Measurements from ENCODE around the gene HTT. TPM values are rescaled to one million over a fixed set of nuclear protein-coding genes. Genes with fewer than 3 reads are reported as not detected.

Gene HTT
- total RNA-seq, 2 experiments from 2014 or later = 64.8 to 65.8 TPM

GRCh38 chr4:3235030-3235345 is 160.5 kb downstream of the HTT start:
- no peak overlapping the region for H3K27ac Mint-ChIP-seq
- H3K9me3 Mint-ChIP-seq = no peaks in the 10 kb centered on the region
- H3K4me1 Mint-ChIP-seq = no peaks in the 10 kb centered on the region
- H3K36me3 Mint-ChIP-seq = peaks cover 5% of the 10 kb centered on the region
- DNase-seq (no peak), ATAC-seq (ENCODE audit: low read depth) (no peak)
- no peak overlapping the region for H3K4me3 Mint-ChIP-seq
- POLR2A ChIA-PET = no interaction called here
- H3K27me3 Mint-ChIP-seq = no peaks in the 10 kb centered on the region

GRCh38 chr4:3235581-3235980 is 161.1 kb downstream of the HTT start:
- no peak overlapping the region for H3K4me3 Mint-ChIP-seq
- POLR2A ChIA-PET = no interaction called here
- H3K27me3 Mint-ChIP-seq = no peaks in the 10 kb centered on the region
- DNase-seq = no peak
- H3K4me1 Mint-ChIP-seq = no peaks in the 10 kb centered on the region
- no peak overlapping the region for H3K27ac Mint-ChIP-seq
- no peaks in the 10 kb centered on the region for H3K9me3 Mint-ChIP-seq
- H3K36me3 Mint-ChIP-seq = peaks cover 3% of the 10 kb centered on the region
- no peak for ATAC-seq (ENCODE audit: low read depth)

- POLR2A ChIA-PET = no interaction called here
- H3K27me3 Mint-ChIP-seq = no peaks in the 10 kb centered on the region
- DNase-seq (no peak), ATAC-seq (ENCODE audit: low read depth) (no peak)
- no peaks in the 10 kb centered on the region for H3K9me3 Mint-ChIP-seq
- peaks cover 4% of the 10 kb centered on the region for H3K36me3 Mint-ChIP-seq
- no peak overlapping the region for H3K4me3 Mint-ChIP-seq
- no peak overlapping the region for H3K27ac Mint-ChIP-seq
- no peaks in the 10 kb centered on the region for H3K4me1 Mint-ChIP-seq
Observed at GRCh38 chr4:3236326-3236878, 161.9 kb downstream of the HTT start.

GRCh38 chr4:3237266-3237665 is 162.8 kb downstream of the HTT start:
- ATAC-seq (ENCODE audit: low read depth) = no peak
- no peaks in the 10 kb centered on the region for H3K9me3 Mint-ChIP-seq
- H3K27me3 Mint-ChIP-seq = no peaks in the 10 kb centered on the region
- H3K4me3 Mint-ChIP-seq = no peak overlapping the region
- H3K36me3 Mint-ChIP-seq = peaks cover 4% of the 10 kb centered on the region
- POLR2A ChIA-PET = no interaction called here
- no peak overlapping the region for H3K27ac Mint-ChIP-seq
- H3K4me1 Mint-ChIP-seq = peaks cover 2% of the 10 kb centered on the region
- DNase-seq = no peak

- H3K27ac Mint-ChIP-seq = no peak overlapping the region
- H3K9me3 Mint-ChIP-seq = no peaks in the 10 kb centered on the region
- POLR2A ChIA-PET = no interaction called here
- no peak overlapping the region for H3K4me3 Mint-ChIP-seq
- DNase-seq (no peak), ATAC-seq (ENCODE audit: low read depth) (no peak)
- peaks cover 4% of the 10 kb centered on the region for H3K36me3 Mint-ChIP-seq
- H3K27me3 Mint-ChIP-seq = no peaks in the 10 kb centered on the region
- H3K4me1 Mint-ChIP-seq = peaks cover 6% of the 10 kb centered on the region
Observed at GRCh38 chr4:3237712-3238560, 163.5 kb downstream of the HTT start.

GRCh38 chr4:3238721-3239120 is 164.2 kb downstream of the HTT start:
- POLR2A ChIA-PET = no interaction called here
- peaks cover 4% of the 10 kb centered on the region for H3K36me3 Mint-ChIP-seq
- no peak overlapping the region for H3K27ac Mint-ChIP-seq
- H3K4me3 Mint-ChIP-seq = no peak overlapping the region
- H3K9me3 Mint-ChIP-seq = no peaks in the 10 kb centered on the region
- no peaks in the 10 kb centered on the region for H3K27me3 Mint-ChIP-seq
- no peak for DNase-seq
- peaks cover 14% of the 10 kb centered on the region for H3K4me1 Mint-ChIP-seq
- ATAC-seq (ENCODE audit: low read depth) = no peak

GRCh38 chr4:3239303-3239702 is 164.8 kb downstream of the HTT start:
- Mint-ChIP-seq H3K27ac (no peak overlapping the region), H3K27me3 (no peaks in the 10 kb centered on the region), H3K4me3 (no peak overlapping the region), H3K36me3 (peaks cover 4% of the 10 kb centered on the region), H3K9me3 (no peaks in the 10 kb centered on the region), H3K4me1 (peaks cover 14% of the 10 kb centered on the region)
- POLR2A ChIA-PET = no interaction called here
- ATAC-seq (ENCODE audit: low read depth) = no peak
- no peak for DNase-seq

GRCh38 chr4:3239998-3240920 is 165.8 kb downstream of the HTT start:
- no peak overlapping the region for H3K4me3 Mint-ChIP-seq
- H3K4me1 Mint-ChIP-seq = peaks cover 14% of the 10 kb centered on the region
- H3K27ac Mint-ChIP-seq = no peak overlapping the region
- POLR2A ChIA-PET = no interaction called here
- H3K27me3 Mint-ChIP-seq = no peaks in the 10 kb centered on the region
- ATAC-seq (ENCODE audit: low read depth) = no peak
- peaks cover 2% of the 10 kb centered on the region for H3K36me3 Mint-ChIP-seq
- DNase-seq = no peak
- H3K9me3 Mint-ChIP-seq = no peaks in the 10 kb centered on the region

- H3K27ac Mint-ChIP-seq = no peak overlapping the region
- peaks cover 14% of the 10 kb centered on the region for H3K4me1 Mint-ChIP-seq
- H3K36me3 Mint-ChIP-seq = peaks cover 2% of the 10 kb centered on the region
- no peak overlapping the region for H3K4me3 Mint-ChIP-seq
- ATAC-seq (ENCODE audit: low read depth) (no peak), DNase-seq (no peak)
- POLR2A ChIA-PET = no interaction called here
- no peaks in the 10 kb centered on the region for H3K9me3 Mint-ChIP-seq
- no peaks in the 10 kb centered on the region for H3K27me3 Mint-ChIP-seq
Observed at GRCh38 chr4:3240936-3241522, 166.5 kb downstream of the HTT start.

- H3K27me3 Mint-ChIP-seq = no peaks in the 10 kb centered on the region
- POLR2A ChIA-PET = no interaction called here
- no peak overlapping the region for H3K4me3 Mint-ChIP-seq
- ATAC-seq (ENCODE audit: low read depth) (no peak), DNase-seq (no peak)
- H3K36me3 Mint-ChIP-seq = peaks cover 2% of the 10 kb centered on the region
- H3K9me3 Mint-ChIP-seq = no peaks in the 10 kb centered on the region
- H3K4me1 Mint-ChIP-seq = peaks cover 14% of the 10 kb centered on the region
- no peak overlapping the region for H3K27ac Mint-ChIP-seq
Observed at GRCh38 chr4:3241898-3242524, 167.5 kb downstream of the HTT start.

GRCh38 chr4:3243136-3243780 is 168.8 kb downstream of the HTT start:
- H3K4me3 Mint-ChIP-seq = no peak overlapping the region
- peak; percentile 45 for ATAC-seq (ENCODE audit: low read depth)
- H3K9me3 Mint-ChIP-seq = no peaks in the 10 kb centered on the region
- POLR2A ChIA-PET = no interaction called here
- peak overlapping the region; percentile 59 for H3K27ac Mint-ChIP-seq
- H3K36me3 Mint-ChIP-seq = peaks cover 2% of the 10 kb centered on the region
- DNase-seq = no peak
- H3K4me1 Mint-ChIP-seq = peaks cover 14% of the 10 kb centered on the region
- no peaks in the 10 kb centered on the region for H3K27me3 Mint-ChIP-seq

GRCh38 chr4:3244002-3244401 is 169.5 kb downstream of the HTT start:
- POLR2A ChIA-PET = no interaction called here
- Mint-ChIP-seq H3K9me3 (no peaks in the 10 kb centered on the region), H3K27ac (no peak overlapping the region)

GRCh38 chr4:3244747-3245146 is 170.3 kb downstream of the HTT start:
- H3K36me3 Mint-ChIP-seq = peaks cover 2% of the 10 kb centered on the region
- no peak overlapping the region for H3K27ac Mint-ChIP-seq
- H3K27me3 Mint-ChIP-seq = no peaks in the 10 kb centered on the region
- DNase-seq (no peak), ATAC-seq (ENCODE audit: low read depth) (no peak)
- H3K4me1 Mint-ChIP-seq = peaks cover 14% of the 10 kb centered on the region
- H3K4me3 Mint-ChIP-seq = no peak overlapping the region
- no peaks in the 10 kb centered on the region for H3K9me3 Mint-ChIP-seq
- POLR2A ChIA-PET = no interaction called here

More at GRCh38 chr4:3244002-3244401, 169.5 kb downstream of the HTT start:
- ATAC-seq (ENCODE audit: low read depth) (no peak), DNase-seq (no peak)
- H3K36me3 Mint-ChIP-seq = peaks cover 2% of the 10 kb centered on the region
- H3K4me3 Mint-ChIP-seq = no peak overlapping the region
- H3K4me1 Mint-ChIP-seq = peaks cover 14% of the 10 kb centered on the region
- H3K27me3 Mint-ChIP-seq = no peaks in the 10 kb centered on the region

All from activated naive CD8-positive, alpha-beta T cell treated with anti-CD3 and anti-CD28 coated beads, Interleukin-2, amount 10 ng/mL, durations not matched to agents 7 days and 5 days (primary cell).